Measurements from ENCODE around the gene DLG5.

DLG5 gene

GRCh38 chr10:77789016-77789415, 137.5 kb downstream of the DLG5 start:
- no peak for TF ChIP-seq CTCF (IDR thresholded peaks at IDR 0.05; ENCODE audit: borderline replicate concordance, control extremely low read depth, extremely low read depth, insufficient read depth, missing control alignments)
- DNase-seq (ENCODE audit: low spot score) = no peak
- in situ Hi-C loops (cut with MboI; ENCODE audit: low sequenced_read_pairs, unreplicated experiment) = no loop called here

GRCh38 chr10:77788496-77789010, 138.0 kb downstream of the DLG5 start:
- no peak for TF ChIP-seq CTCF (IDR thresholded peaks at IDR 0.05; ENCODE audit: borderline replicate concordance, control extremely low read depth, extremely low read depth, insufficient read depth, missing control alignments)
- in situ Hi-C loops (cut with MboI; ENCODE audit: low sequenced_read_pairs, unreplicated experiment) = no loop called here
- no peak for DNase-seq (ENCODE audit: low spot score)

- in situ Hi-C loops (cut with MboI; ENCODE audit: low sequenced_read_pairs, unreplicated experiment) = no loop called here
- no peak for TF ChIP-seq CTCF (IDR thresholded peaks at IDR 0.05; ENCODE audit: borderline replicate concordance, control extremely low read depth, extremely low read depth, insufficient read depth, missing control alignments)
- DNase-seq (ENCODE audit: low spot score) = no peak
These were observed 139.1 kb downstream of the DLG5 start for GRCh38 chr10:77787440-77787839.

GRCh38 chr10:77784856-77785255, 141.7 kb downstream of the DLG5 start:
- no peak for TF ChIP-seq CTCF (IDR thresholded peaks at IDR 0.05; ENCODE audit: borderline replicate concordance, control extremely low read depth, extremely low read depth, insufficient read depth, missing control alignments)
- DNase-seq (ENCODE audit: low spot score) = no peak
- in situ Hi-C loops (cut with MboI; ENCODE audit: low sequenced_read_pairs, unreplicated experiment) = no loop called here

- TF ChIP-seq CTCF (IDR thresholded peaks at IDR 0.05; ENCODE audit: borderline replicate concordance, control extremely low read depth, extremely low read depth, insufficient read depth, missing control alignments) = no peak
- no peak for DNase-seq (ENCODE audit: low spot score)
- in situ Hi-C loops (cut with MboI; ENCODE audit: low sequenced_read_pairs, unreplicated experiment) = no loop called here
These were observed 144.1 kb downstream of the DLG5 start for GRCh38 chr10:77782328-77783061.

- no peak for TF ChIP-seq CTCF (IDR thresholded peaks at IDR 0.05; ENCODE audit: borderline replicate concordance, control extremely low read depth, extremely low read depth, insufficient read depth, missing control alignments)
- no peak for DNase-seq (ENCODE audit: low spot score)
- in situ Hi-C loops (cut with MboI; ENCODE audit: low sequenced_read_pairs, unreplicated experiment) = no loop called here
These were observed 144.9 kb downstream of the DLG5 start for GRCh38 chr10:77781451-77782327.
